HCT116 (cell line): Measurements from ENCODE around the gene CRACDL. TPM values are rescaled to one million over a fixed set of nuclear protein-coding genes. Genes with fewer than 3 reads are reported as not detected.

ENCODE experiments used
- ATAC-seq: fragments of 200-7000 bp; cut with Tn5 transposase; 2 replicates; pipeline ENCODE4 v1.9.1; 2020; ENCODE audit warnings: mild to moderate bottlenecking, moderate library complexity
- BruUV-seq: library from RNA; stranded (reverse); fragments of 400-500 nt; replicated peaks from 2 replicates; lab custom pipeline; 2021; lab: Mats Ljungman, UMichigan
- CTCF ChIA-PET: fragments of 300-600 bp; sonication (Branson Sonifier 250); formaldehyde crosslinking; loops from one replicate; lab custom pipeline; 2021; ENCODE audit warnings: antibody characterized with exemption; lab: Charles Lee
- POLR2A ChIA-PET: fragments of 300-600, 350-600 bp; sonication (Branson Sonifier 250); formaldehyde crosslinking; loops from one replicate; lab custom pipeline; 2021; ENCODE audit warnings: antibody characterized with exemption; lab: Charles Lee
- RAD21 ChIA-PET, 2 experiments: fragments of 300-600 bp; sonication (Branson Sonifier 250); formaldehyde crosslinking; loops; one replicate each; lab custom pipeline; 2023; ENCODE audit warnings: low total read pairs in 2 of 2; ENCODE audit not compliant: uncharacterized antibody in 2 of 2, unreplicated experiment in 2 of 2, low non-redundant PET in 1 of 2; lab: Charles Lee
- DNase-seq: peaks from one replicate; pipeline ENCODE4 v3.0.0-alpha.2; 2010; ENCODE audit warnings: low read depth, low spot score
- H2AFZ ChIP-seq: fragments of 200-600 bp; shearing (Covaris generic), sonication (generic); 2 replicates; pipeline ENCODE4 v1.6.1; 2017; ENCODE audit warnings: low read depth, mixed run types, mixed read lengths, antibody characterized with exemption, low read length; ENCODE audit not compliant: poor library complexity, severe bottlenecking
- H3K27ac ChIP-seq: 2 replicates; pipeline ENCODE4 v1.5.1; 2012; ENCODE audit warnings: low read depth, low read length
- H3K27me3 ChIP-seq: fragments of 200-600 bp; sonication (generic); 2 replicates; pipeline ENCODE4 v1.6.1; 2016; ENCODE audit warnings: mixed run types, low read length, mixed read lengths; ENCODE audit not compliant: insufficient read depth
- H3K36me3 ChIP-seq, 2 experiments: fragments of 200-500 bp in 1 of 2; fragments of 200-600 bp in 1 of 2; sonication (Bioruptor generic) in 1 of 2; sonication (generic) in 1 of 2; 2 replicates each; pipeline versions ENCODE4 v1.5.1 to v1.6.1; 2014 to 2016; ENCODE audit warnings: low read length in 2 of 2, inconsistent platforms in 1 of 2, mixed read lengths in 1 of 2, mixed run types in 1 of 2; ENCODE audit not compliant: insufficient read depth in 2 of 2, control insufficient read depth in 1 of 2
- H3K4me1 ChIP-seq, 2 experiments: fragments of 200-600 bp in 1 of 2; sonication (generic) in 1 of 2; 2 replicates each; pipeline versions ENCODE4 v1.5.1 to v1.6.1; 2012 to 2017; ENCODE audit warnings: low read length in 2 of 2, inconsistent platforms in 1 of 2, mild to moderate bottlenecking in 1 of 2, mixed read lengths in 1 of 2, mixed run types in 1 of 2, moderate library complexity in 1 of 2; ENCODE audit not compliant: insufficient read depth in 2 of 2, control insufficient read depth in 1 of 2
- H3K4me2 ChIP-seq: fragments of 200-600 bp; sonication (generic); 2 replicates; pipeline ENCODE4 v1.6.1; 2017; ENCODE audit warnings: mixed run types, low read length, mixed read lengths
- H3K4me3 ChIP-seq, 2 experiments: fragments of 200-600 bp in 1 of 2; sonication (generic) in 1 of 2; replicated peaks in 1 of 2; 2 replicates each; pipeline ENCODE4 v1.5.1; 2011 to 2016; ENCODE audit warnings: low read length in 2 of 2, control low read depth in 1 of 2, low read depth in 1 of 2, mild to moderate bottlenecking in 1 of 2, mixed read lengths in 1 of 2, mixed run types in 1 of 2
- H3K79me2 ChIP-seq: fragments of 200-600 bp; sonication (generic); 2 replicates; pipeline ENCODE4 v1.6.1; 2017; ENCODE audit warnings: mild to moderate bottlenecking, mixed run types, low read length, moderate library complexity, mixed read lengths; ENCODE audit not compliant: insufficient read depth
- H3K9ac ChIP-seq: fragments of 200-600 bp; sonication (generic); 2 replicates; pipeline ENCODE4 v1.6.1; 2016; ENCODE audit warnings: low read length, mixed read lengths
- H3K9me2 ChIP-seq: fragments of 200-600 bp; sonication (generic), shearing (Covaris generic); 2 replicates; pipeline ENCODE4 v1.6.1; 2017; ENCODE audit warnings: mixed run types, mild to moderate bottlenecking, moderate library complexity; ENCODE audit not compliant: insufficient read depth
- H3K9me3 ChIP-seq, 2 experiments: fragments of 200-500 bp in 1 of 2; fragments of 200-600 bp in 1 of 2; sonication (Bioruptor generic) in 1 of 2; sonication (generic) in 1 of 2; 2 replicates each; pipeline ENCODE4 v1.6.1; 2014 to 2017; ENCODE audit warnings: low read length in 2 of 2, mixed read lengths in 2 of 2, inconsistent platforms in 1 of 2, low read depth in 1 of 2, mild to moderate bottlenecking in 1 of 2, mixed run types in 1 of 2, moderate library complexity in 1 of 2; ENCODE audit not compliant: control insufficient read depth in 1 of 2, insufficient read depth in 1 of 2
- H4K20me1 ChIP-seq: fragments of 200-600 bp; sonication (generic), shearing (Covaris generic); 2 replicates; pipeline ENCODE4 v1.6.1; 2017; ENCODE audit warnings: mixed run types, mild to moderate bottlenecking, moderate library complexity; ENCODE audit not compliant: insufficient read depth
- CBX3 ChIP-seq: IDR thresholded peaks from 2 replicates; pipeline ENCODE4 v1.6.1; 2012; ENCODE audit warnings: low read depth
- ELF1 ChIP-seq: IDR thresholded peaks from 2 replicates; pipeline ENCODE4 v1.6.1; 2012; ENCODE audit warnings: low read depth, borderline replicate concordance
- EZH2phosphoT487 ChIP-seq: fragments of 200-600 bp; IDR thresholded peaks from 2 replicates; pipeline ENCODE4 v1.6.1; 2018; ENCODE audit warnings: antibody characterized with exemption, borderline replicate concordance
- POLR2AphosphoS5 ChIP-seq: IDR thresholded peaks from 2 replicates; pipeline ENCODE4 v1.6.1; 2011; ENCODE audit warnings: mild to moderate bottlenecking, low read depth, low read length, moderate library complexity
- RAD21 ChIP-seq: IDR thresholded peaks from 2 replicates; pipeline ENCODE4 v1.6.1; 2012; ENCODE audit warnings: low read depth, mild to moderate bottlenecking
- SP1 ChIP-seq: IDR thresholded peaks from 2 replicates; pipeline ENCODE4 v1.6.1; 2012; ENCODE audit warnings: low read depth
- YY1 ChIP-seq: IDR thresholded peaks from 2 replicates; pipeline ENCODE4 v1.6.1; 2011; ENCODE audit warnings: low read length, low read depth, moderate library complexity, mild to moderate bottlenecking; ENCODE audit not compliant: insufficient replicate concordance; ENCODE audit errors: extremely low read depth
- ZNF274 ChIP-seq: fragments of 200-500 bp; sonication (Bioruptor generic); IDR thresholded peaks from 2 replicates; pipeline ENCODE4 v1.6.1; 2014; ENCODE audit warnings: mild to moderate bottlenecking, low read depth, low read length, inconsistent platforms
- intact Hi-C: fragments of 100-400 bp; cut with micrococcal nuclease; formaldehyde crosslinking; loops from 2 replicates; pipeline ENCODE4 v1.10.0; 2022
- total RNA-seq: library from RNA; stranded (reverse); gene quantifications from one replicate; pipeline ENCODE4 v1.2.1, GENCODE V29; 2021; ENCODE audit not compliant: unreplicated experiment
- TF ChIP-seq, protein P1 (sequence below): IDR thresholded peaks from 2 replicates; pipeline ENCODE4 v1.6.1; 2012
- TF ChIP-seq, protein P2 (sequence below): IDR thresholded peaks from 2 replicates; pipeline ENCODE4 v1.6.1; 2012; ENCODE audit warnings: low read depth

The CRACDL gene
- total RNA-seq, 1 experiment from 2014 or later = 1.1 TPM

DNA sequence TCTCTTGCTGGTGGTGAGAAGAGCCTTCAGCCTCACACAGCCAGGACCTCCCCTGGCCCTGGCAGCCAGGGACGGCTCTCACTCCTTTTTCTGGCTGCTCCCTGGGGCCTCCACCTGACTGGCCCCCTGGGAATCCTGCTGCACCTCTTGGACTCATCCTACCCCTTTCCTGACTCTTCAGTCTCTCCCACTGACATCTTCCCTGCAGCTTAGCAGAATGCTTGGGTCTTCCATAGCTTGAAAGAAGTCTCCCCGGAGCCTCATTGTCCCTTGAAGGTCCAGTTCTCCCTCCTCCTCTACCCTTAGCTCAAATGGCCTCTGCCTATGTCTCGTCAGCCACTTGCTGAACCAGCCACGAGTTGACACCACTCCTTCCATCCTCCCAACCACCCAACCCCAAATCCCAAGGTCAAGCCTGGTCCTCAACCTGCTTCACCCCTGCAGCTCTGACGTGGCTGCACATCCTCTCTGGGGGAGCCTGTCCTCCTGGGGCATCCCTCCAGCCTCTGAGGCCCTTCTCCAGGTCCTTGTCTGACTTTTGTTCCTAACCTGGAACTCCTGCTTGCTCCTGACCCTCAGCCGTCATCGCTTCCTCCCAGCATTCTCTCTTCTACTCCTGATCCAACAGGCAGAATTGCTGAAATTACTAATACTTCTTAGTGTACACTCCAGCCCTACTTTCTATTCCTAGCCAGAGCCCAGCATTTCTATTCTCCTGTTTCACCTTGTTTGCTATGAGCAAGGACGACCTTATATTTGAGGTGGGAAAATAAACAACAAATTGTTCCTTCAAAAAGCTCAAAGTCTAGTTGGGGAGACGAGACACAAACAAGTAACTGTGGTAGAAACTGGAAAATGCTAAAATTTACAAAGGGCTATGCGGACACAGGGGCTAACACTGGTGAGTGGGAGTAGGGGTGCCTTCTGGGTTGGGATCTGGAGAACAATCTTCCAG, 136.4 kb downstream of the CRACDL start:
- Histone ChIP-seq H3K79me2 (no peaks in the 10 kb centered on the region), H3K4me2 (no peak overlapping the region), H4K20me1 (no peaks in the 10 kb centered on the region), H3K27me3 (no peaks in the 10 kb centered on the region), H3K9me3 (no peaks in the 10 kb centered on the region), H3K4me3 (no peak overlapping the region), H2AFZ (no peak overlapping the region), H3K9ac (no peak overlapping the region), H3K27ac (no peak overlapping the region), H3K36me3 (no peaks in the 10 kb centered on the region), H3K4me1 (no peaks in the 10 kb centered on the region), H3K9me2 (no peaks in the 10 kb centered on the region)
- intact Hi-C loops = no loop called here
- RAD21 ChIA-PET = no interaction called here
- POLR2A ChIA-PET = no interaction called here
- DNase-seq (no peak), ATAC-seq (no peak)
- no TSS peak for BruUV-seq
- TF ChIP-seq CBX3 (no peak), ELF1 (no peak), SP1 (no peak), YY1 (no peak), POLR2AphosphoS5 (no peak), EZH2phosphoT487 (no peak), RAD21 (no peak), ZNF274 (no peak)
- TF ChIP-seq, protein P1, sequence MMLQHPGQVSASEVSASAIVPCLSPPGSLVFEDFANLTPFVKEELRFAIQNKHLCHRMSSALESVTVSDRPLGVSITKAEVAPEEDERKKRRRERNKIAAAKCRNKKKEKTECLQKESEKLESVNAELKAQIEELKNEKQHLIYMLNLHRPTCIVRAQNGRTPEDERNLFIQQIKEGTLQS = no peak
- TF ChIP-seq, protein P2, sequence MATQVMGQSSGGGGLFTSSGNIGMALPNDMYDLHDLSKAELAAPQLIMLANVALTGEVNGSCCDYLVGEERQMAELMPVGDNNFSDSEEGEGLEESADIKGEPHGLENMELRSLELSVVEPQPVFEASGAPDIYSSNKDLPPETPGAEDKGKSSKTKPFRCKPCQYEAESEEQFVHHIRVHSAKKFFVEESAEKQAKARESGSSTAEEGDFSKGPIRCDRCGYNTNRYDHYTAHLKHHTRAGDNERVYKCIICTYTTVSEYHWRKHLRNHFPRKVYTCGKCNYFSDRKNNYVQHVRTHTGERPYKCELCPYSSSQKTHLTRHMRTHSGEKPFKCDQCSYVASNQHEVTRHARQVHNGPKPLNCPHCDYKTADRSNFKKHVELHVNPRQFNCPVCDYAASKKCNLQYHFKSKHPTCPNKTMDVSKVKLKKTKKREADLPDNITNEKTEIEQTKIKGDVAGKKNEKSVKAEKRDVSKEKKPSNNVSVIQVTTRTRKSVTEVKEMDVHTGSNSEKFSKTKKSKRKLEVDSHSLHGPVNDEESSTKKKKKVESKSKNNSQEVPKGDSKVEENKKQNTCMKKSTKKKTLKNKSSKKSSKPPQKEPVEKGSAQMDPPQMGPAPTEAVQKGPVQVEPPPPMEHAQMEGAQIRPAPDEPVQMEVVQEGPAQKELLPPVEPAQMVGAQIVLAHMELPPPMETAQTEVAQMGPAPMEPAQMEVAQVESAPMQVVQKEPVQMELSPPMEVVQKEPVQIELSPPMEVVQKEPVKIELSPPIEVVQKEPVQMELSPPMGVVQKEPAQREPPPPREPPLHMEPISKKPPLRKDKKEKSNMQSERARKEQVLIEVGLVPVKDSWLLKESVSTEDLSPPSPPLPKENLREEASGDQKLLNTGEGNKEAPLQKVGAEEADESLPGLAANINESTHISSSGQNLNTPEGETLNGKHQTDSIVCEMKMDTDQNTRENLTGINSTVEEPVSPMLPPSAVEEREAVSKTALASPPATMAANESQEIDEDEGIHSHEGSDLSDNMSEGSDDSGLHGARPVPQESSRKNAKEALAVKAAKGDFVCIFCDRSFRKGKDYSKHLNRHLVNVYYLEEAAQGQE = no peak
- CTCF ChIA-PET = no interaction called here
